HepG2 (cell line): ENCODE measurements around the gene C10orf71. TPM values are rescaled to one million over a fixed set of nuclear protein-coding genes. Genes with fewer than 3 reads are reported as not detected.

Source experiments
- ATAC-seq: fragments of 200-7000 bp; cut with Tn5 transposase; 3 replicates; pipeline ENCODE4 v1.9.1; 2020; ENCODE audit warnings: mild to moderate bottlenecking, moderate library complexity
- BruUV-seq: library from RNA; stranded (reverse); fragments of 400-500 nt; replicated peaks from 2 replicates; lab custom pipeline; 2021; lab: Mats Ljungman, UMichigan
- CTCF ChIA-PET: fragments of 300-600 bp; formaldehyde crosslinking; extraction: SDS; loops from one replicate; lab custom pipeline; 2021; ENCODE audit warnings: low total read pairs, inconsistent platforms, low intra/inter-chr PET ratio; lab: Yijun Ruan, JAX
- POLR2A ChIA-PET: fragments of 350-600 bp; sonication (Branson Sonifier 250); formaldehyde crosslinking; loops from one replicate; lab custom pipeline; 2020; ENCODE audit warnings: antibody characterized with exemption, inconsistent platforms; lab: Yijun Ruan, JAX
- DNase-seq: peaks from one replicate; pipeline ENCODE4 v3.0.0-alpha.2; 2015; ENCODE audit warnings: low spot score
- FAIRE-seq: peaks from 3 replicates; lab custom pipeline; 2011; peaks lifted over from hg19 to GRCh38; lab: Jason Lieb, UNC
- H2AFZ ChIP-seq: one replicate; pipeline ENCODE4 v1.6.1; 2011; ENCODE audit warnings: low read length, inconsistent platforms
- H3K27ac ChIP-seq: fragments of 300-600 bp; 3 replicates; pipeline ENCODE4 v1.8.0; 2011; ENCODE audit warnings: mixed run types, mild to moderate bottlenecking, mixed read lengths, low read length, inconsistent platforms; ENCODE audit not compliant: insufficient read depth; ENCODE audit errors: extremely low read length
- H3K27me3 ChIP-seq, 2 experiments: fragments of 200-600 bp in 1 of 2; 2 replicates in 1 of 2; 3 replicates in 1 of 2; pipeline versions ENCODE4 v1.6.0 to v1.8.0; 2011; ENCODE audit warnings: low read length in 2 of 2, mild to moderate bottlenecking in 2 of 2, moderate library complexity in 2 of 2, inconsistent platforms in 1 of 2; ENCODE audit not compliant: insufficient read depth in 2 of 2, control insufficient read depth in 1 of 2
- H3K36me3 ChIP-seq, 2 experiments: fragments of 200-600 bp in 1 of 2; replicated peaks in 1 of 2; 2 replicates in 1 of 2; 3 replicates in 1 of 2; pipeline versions ENCODE4 v1.5.1 to v1.8.0; 2011; ENCODE audit warnings: low read length in 2 of 2, inconsistent platforms in 1 of 2; ENCODE audit not compliant: insufficient read depth in 2 of 2, control insufficient read depth in 1 of 2
- H3K4me1 ChIP-seq: 2 replicates; pipeline ENCODE4 v1.5.1; 2012; ENCODE audit warnings: low read length, inconsistent platforms; ENCODE audit not compliant: insufficient read depth
- H3K4me2 ChIP-seq: 2 replicates; pipeline ENCODE4 v1.6.0; 2011; ENCODE audit warnings: low read depth, low read length, inconsistent platforms
- H3K4me3 ChIP-seq, 3 experiments: fragments of 200-600 bp in 1 of 3; sonication (generic), shearing (Covaris generic) in 1 of 3; replicated peaks in 1 of 3; 2 replicates each; pipeline ENCODE4 v1.5.1; 2011 to 2016; ENCODE audit warnings: low read length in 3 of 3, inconsistent platforms in 2 of 3, low read depth in 2 of 3, mild to moderate bottlenecking in 2 of 3, control low read depth in 1 of 3, mixed read lengths in 1 of 3; ENCODE audit not compliant: insufficient read depth in 1 of 3
- H3K79me2 ChIP-seq: one replicate; pipeline ENCODE4 v1.6.1; 2011; ENCODE audit warnings: low read length, inconsistent platforms; ENCODE audit not compliant: insufficient read depth
- H3K9ac ChIP-seq: 2 replicates; pipeline ENCODE4 v1.6.0; 2011; ENCODE audit warnings: mild to moderate bottlenecking, low read depth, low read length, inconsistent platforms; ENCODE audit not compliant: insufficient read depth
- H3K9me3 ChIP-seq: 2 replicates; pipeline ENCODE4 v1.5.1; 2012; ENCODE audit warnings: mild to moderate bottlenecking, low read length
- H4K20me1 ChIP-seq: 2 replicates; pipeline ENCODE4 v1.6.0; 2011; ENCODE audit warnings: inconsistent platforms, mild to moderate bottlenecking, low read length, moderate library complexity; ENCODE audit not compliant: insufficient read depth
- BCL3 ChIP-seq: sonication (generic); formaldehyde crosslinking; IDR thresholded peaks from 2 replicates; pipeline ENCODE4 v1.5.1; 2020; ENCODE audit warnings: mild to moderate bottlenecking, missing genetic modification reagents, moderate library complexity
- CBX2 ChIP-seq, 2 experiments: fragments of 200-600 bp in 1 of 2; sonication (generic); formaldehyde crosslinking in 1 of 2; IDR thresholded peaks; 2 replicates each; pipeline versions ENCODE4 v1.7.0 to v1.8.1; 2018 to 2022; ENCODE audit warnings: low read depth in 2 of 2, low read length in 1 of 2, mild to moderate bottlenecking in 1 of 2, missing genetic modification reagents in 1 of 2
- IRF2 ChIP-seq: IDR thresholded peaks from 2 replicates; pipeline ENCODE4 v1.6.1; 2018; ENCODE audit warnings: missing genetic modification reagents, missing compliant biosample characterization
- ISX ChIP-seq: sonication (generic); formaldehyde crosslinking; conservative IDR thresholded peaks from 2 replicates; pipeline ENCODE4 v1.5.0; 2020; ENCODE audit warnings: missing genetic modification reagents
- MAZ ChIP-seq, 2 experiments: sonication (generic) in 1 of 2; formaldehyde crosslinking in 1 of 2; IDR thresholded peaks; 2 replicates each; pipeline versions ENCODE4 v1.5.0 to v1.6.1; 2012 to 2020; ENCODE audit warnings: low read depth in 2 of 2, mild to moderate bottlenecking in 2 of 2, borderline replicate concordance in 1 of 2, improper control_type of control experiment in 1 of 2, low read length in 1 of 2, missing genetic modification reagents in 1 of 2, moderate library complexity in 1 of 2
- PLRG1 ChIP-seq: fragments of 450-650 bp; conservative IDR thresholded peaks from 2 replicates; pipeline ENCODE4 v1.6.1; 2016
- RAD51 ChIP-seq: fragments of 450-650 bp; IDR thresholded peaks from 2 replicates; pipeline ENCODE4 v1.6.1; 2016; ENCODE audit warnings: borderline replicate concordance
- TIGD3 ChIP-seq: sonication (generic); formaldehyde crosslinking; IDR thresholded peaks from 2 replicates; pipeline ENCODE4 v1.5.1; 2020; ENCODE audit warnings: mild to moderate bottlenecking, missing genetic modification reagents, borderline replicate concordance
- TRIM22 ChIP-seq: fragments of 450-650 bp; IDR thresholded peaks from 2 replicates; pipeline ENCODE4 v1.6.1; 2017
- ZNF253 ChIP-seq: sonication (generic); formaldehyde crosslinking; IDR thresholded peaks from 2 replicates; pipeline ENCODE4 v1.8.0; 2022; ENCODE audit warnings: mild to moderate bottlenecking, missing genetic modification reagents, borderline replicate concordance
- ZNF30 ChIP-seq: sonication (generic); formaldehyde crosslinking; IDR thresholded peaks from 2 replicates; pipeline ENCODE4 v1.5.0; 2020; ENCODE audit warnings: mild to moderate bottlenecking, missing genetic modification reagents
- ZNF337 ChIP-seq: sonication (generic); formaldehyde crosslinking; IDR thresholded peaks from 2 replicates; pipeline ENCODE4 v1.5.1; 2020; ENCODE audit warnings: missing genetic modification reagents, low read depth, mild to moderate bottlenecking, borderline replicate concordance
- ZNF343 ChIP-seq: sonication (generic); formaldehyde crosslinking; IDR thresholded peaks from 2 replicates; pipeline ENCODE4 v1.4.0; 2020; ENCODE audit warnings: mild to moderate bottlenecking, missing genetic modification reagents
- ZNF414 ChIP-seq: sonication (generic); formaldehyde crosslinking; IDR thresholded peaks from 2 replicates; pipeline ENCODE4 v1.5.0; 2020; ENCODE audit warnings: missing genetic modification reagents
- WGBS: methylation state at CpG from one replicate; pipeline ENCODE4 v1.1.6; 2017; ENCODE audit warnings: low lambda C conversion rate; 5-methylcytosine and 5-hydroxymethylcytosine counted together
- in situ Hi-C: cut with HindIII; loops from 2 replicates; pipeline ENCODE4 v1.10.0; 2017; ENCODE audit warnings: low pct_unique_long_range_greater_than_20kb; ENCODE audit not compliant: extremely low pct_ligation_motif_present
- intact Hi-C: fragments of 100-400 bp; cut with micrococcal nuclease; formaldehyde crosslinking; loops from one replicate; pipeline ENCODE4 v1.10.0; 2022; ENCODE audit not compliant: unreplicated experiment
- polyA plus RNA-seq, 8 experiments: library from polyadenylated mRNA; depleted of rRNA in 3 of 8; stranded (reverse) in 7 of 8; unstranded in 1 of 8; fragments of >200 nt; fragmentation: Illumina TruSeq in 4 of 8; extraction: Trizol in 4 of 8; gene quantifications; 2 replicates each; pipeline versions ENCODE4 v1.2.1 to v1.2.3, GENCODE V29; 2011 to 2016; ENCODE audit warnings: low read depth in 4 of 8, missing spikeins in 1 of 8, mixed read lengths in 1 of 8; ENCODE audit not compliant: insufficient read depth in 1 of 8
- total RNA-seq, 5 experiments: library from RNA; depleted of rRNA; stranded (reverse); fragments of >200 nt; fragmentation: Illumina TruSeq; extraction: Trizol; gene quantifications; 2 replicates each; pipeline ENCODE4 v1.2.3, GENCODE V29; 2016; ENCODE audit warnings: low read depth in 1 of 5

Gene C10orf71
- total and polyA plus RNA-seq, 2 of the 13 experiments (the other 11 are each of a cell fraction or from before 2014, with no cell fraction given): not detected

- Histone ChIP-seq H3K4me2 (no peak overlapping the region), H3K9ac (no peak overlapping the region), H3K4me3 (no peak overlapping the region)
- DNase-seq: no peak
- no peak for FAIRE-seq
- TF ChIP-seq TIGD3 (CRISPR knock-in tag) (no peak), CBX2 (IDR thresholded peaks at IDR 0.05; ENCODE audit: low read depth, low read length) (no peak), CBX2 (CRISPR knock-in tag; IDR thresholded peaks at IDR 0.05; ENCODE audit: low read depth) (no peak), ZNF337 (CRISPR knock-in tag) (no peak), ZNF343 (CRISPR knock-in tag) (no peak), ISX (CRISPR knock-in tag) (no peak)
- TF ChIP-seq, all 625 proteins: peak for 0
- Histone ChIP-seq H3K79me2 (no peaks in the 10 kb centered on the region), H3K4me1 (no peaks in the 10 kb centered on the region), H2AFZ (no peak overlapping the region), H3K27ac (no peak overlapping the region), H3K9me3 (no peaks in the 10 kb centered on the region), H3K27me3 (peaks cover 5 to 19% of the 10 kb centered on the region in 2 experiments; a peak in 2 of 5 replicates), H4K20me1 (no peaks in the 10 kb centered on the region), H3K36me3 (no peaks in the 10 kb centered on the region)
- in situ Hi-C loops (no loop called here), intact Hi-C loops (no loop called here)
- CTCF ChIA-PET: no interaction called here
- no peak for ATAC-seq
- POLR2A ChIA-PET: no interaction called here
- no TSS peak for BruUV-seq
- 8% methylated on average over 2 of the region's 5 CpGs for WGBS
Observed at GRCh38 chr10:49277973-49278372, 21.0 kb upstream of the C10orf71 start.

GRCh38 chr10:49278497-49278981 is 20.4 kb upstream of the C10orf71 start:
- Histone ChIP-seq H3K9me3 (no peaks in the 10 kb centered on the region), H3K4me2 (no peak overlapping the region), H3K4me3 (no peak overlapping the region), H2AFZ (no peak overlapping the region), H4K20me1 (no peaks in the 10 kb centered on the region), H3K36me3 (no peaks in the 10 kb centered on the region), H3K27ac (no peak overlapping the region), H3K27me3 (peaks cover 5 to 19% of the 10 kb centered on the region in 2 experiments; a peak in 2 of 5 replicates), H3K9ac (no peak overlapping the region), H3K4me1 (no peaks in the 10 kb centered on the region), H3K79me2 (no peaks in the 10 kb centered on the region)
- CTCF ChIA-PET: no interaction called here
- intact Hi-C loops: no loop called here
- FAIRE-seq (no peak), ATAC-seq (no peak), DNase-seq (no peak)
- no TSS peak for BruUV-seq
- POLR2A ChIA-PET: no interaction called here
- WGBS: 0% methylated on average over 5 of the region's 7 CpGs
- in situ Hi-C loops: no loop called here
- TF ChIP-seq ZNF253 (no peak), ZNF30 (CRISPR knock-in tag) (no peak), MAZ (IDR thresholded peaks at IDR 0.05; ENCODE audit: borderline replicate concordance, low read depth, low read length) (no peak), MAZ (CRISPR knock-in tag; IDR thresholded peaks at IDR 0.05; ENCODE audit: low read depth) (no peak), ZNF414 (no peak), TRIM22 (no peak), IRF2 (CRISPR knock-in tag) (no peak), PLRG1 (no peak), BCL3 (CRISPR knock-in tag) (no peak), RAD51 (no peak)
